Memory B cell (primary cell): ENCODE data around the gene PER3.
"Not testable (repeated sequence)": the region's sequence is repeated elsewhere in the genome, so short reads cannot be mapped to it uniquely, and the experiment has no call there.

Experiments
- ATAC-seq: fragments of 150-1000 bp; cut with Tn5 transposase; 2 replicates; pipeline ENCODE4 v1.10.0; 2021; ENCODE audit warnings: low read depth, mild to moderate bottlenecking, moderate library complexity
- DNase-seq, 2 donors: peaks; one replicate each; pipeline ENCODE4 v3.0.0; 2022; ENCODE audit warnings: low spot score in 2 of 2
- H3K27ac Mint-ChIP-seq: one replicate; pipeline ENCODE4 v1.8.0; 2022; ENCODE audit warnings: mild to moderate bottlenecking, moderate library complexity, mixed read lengths
- H3K27me3 Mint-ChIP-seq: one replicate; pipeline ENCODE4 v1.8.0; 2022; ENCODE audit warnings: mixed read lengths
- H3K36me3 Mint-ChIP-seq: one replicate; pipeline ENCODE4 v1.8.0; 2022; ENCODE audit warnings: mild to moderate bottlenecking, mixed read lengths
- H3K4me1 Mint-ChIP-seq: one replicate; pipeline ENCODE4 v1.8.0; 2022; ENCODE audit warnings: mixed read lengths
- H3K4me3 Mint-ChIP-seq: one replicate; pipeline ENCODE4 v1.8.0; 2022; ENCODE audit warnings: mild to moderate bottlenecking, moderate library complexity, mixed read lengths
- H3K9me3 Mint-ChIP-seq: one replicate; pipeline ENCODE4 v1.8.0; 2022; ENCODE audit warnings: mixed read lengths

PER3 gene

DNA sequence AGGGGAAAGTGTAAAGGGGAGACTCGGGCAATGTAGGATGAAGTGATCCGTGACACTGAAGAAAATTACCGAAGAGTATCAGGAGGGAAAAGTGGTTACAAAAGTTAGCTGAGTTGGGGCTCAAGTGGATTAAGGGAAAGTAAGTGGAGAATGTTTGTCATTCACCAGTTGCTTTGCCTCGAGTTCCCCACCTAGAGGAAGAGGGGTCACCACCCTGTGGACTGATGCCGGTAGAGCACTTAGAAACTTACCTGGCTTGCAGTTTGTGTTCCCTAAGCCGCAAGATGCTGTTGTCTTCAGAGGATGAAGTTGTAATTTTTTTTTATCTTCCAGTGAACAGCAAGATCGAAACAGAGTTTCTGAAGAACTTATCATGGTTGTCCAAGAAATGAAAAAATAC is 1.0 kb downstream of the PER3 start:
- H3K4me3 Mint-ChIP-seq = no peak overlapping the region
- DNase-seq = no peak
- H3K27ac Mint-ChIP-seq = no peak overlapping the region
- peaks cover 15% of the 10 kb centered on the region for H3K4me1 Mint-ChIP-seq
- no peak for ATAC-seq
- peaks cover 4% of the 10 kb centered on the region for H3K9me3 Mint-ChIP-seq
- peaks cover 12% of the 10 kb centered on the region for H3K36me3 Mint-ChIP-seq
- H3K27me3 Mint-ChIP-seq = no peaks in the 10 kb centered on the region

- Mint-ChIP-seq H3K27me3 (no peaks in the 10 kb centered on the region), H3K9me3 (peaks cover 9% of the 10 kb centered on the region)
Observed at GRCh38 chr1:7786795-7787194, 2.7 kb downstream of the PER3 start.

GRCh38 chr1:7789828-7790227 is 5.7 kb downstream of the PER3 start:
- ATAC-seq (no peak), DNase-seq (no peak)
- Mint-ChIP-seq H3K27me3 (no peaks in the 10 kb centered on the region), H3K4me1 (peaks cover 3% of the 10 kb centered on the region), H3K4me3 (no peak overlapping the region), H3K36me3 (peaks cover 28% of the 10 kb centered on the region), H3K9me3 (peaks cover 11% of the 10 kb centered on the region), H3K27ac (no peak overlapping the region)

More at GRCh38 chr1:7786795-7787194, 2.7 kb downstream of the PER3 start:
- peaks cover 20% of the 10 kb centered on the region for H3K36me3 Mint-ChIP-seq
- H3K4me3 Mint-ChIP-seq = no peak overlapping the region
- H3K27ac Mint-ChIP-seq = no peak overlapping the region
- ATAC-seq (no peak), DNase-seq (no peak)
- peaks cover 12% of the 10 kb centered on the region for H3K4me1 Mint-ChIP-seq

- H3K4me1 Mint-ChIP-seq, H3K4me3 Mint-ChIP-seq, H3K27me3 Mint-ChIP-seq, H3K27ac Mint-ChIP-seq, ATAC-seq, DNase-seq: not testable (repeated sequence)
- Mint-ChIP-seq H3K36me3 (peaks cover 28% of the 10 kb centered on the region), H3K9me3 (peaks cover 11% of the 10 kb centered on the region)
Observed at GRCh38 chr1:7791027-7791426, 6.9 kb downstream of the PER3 start.

DNA sequence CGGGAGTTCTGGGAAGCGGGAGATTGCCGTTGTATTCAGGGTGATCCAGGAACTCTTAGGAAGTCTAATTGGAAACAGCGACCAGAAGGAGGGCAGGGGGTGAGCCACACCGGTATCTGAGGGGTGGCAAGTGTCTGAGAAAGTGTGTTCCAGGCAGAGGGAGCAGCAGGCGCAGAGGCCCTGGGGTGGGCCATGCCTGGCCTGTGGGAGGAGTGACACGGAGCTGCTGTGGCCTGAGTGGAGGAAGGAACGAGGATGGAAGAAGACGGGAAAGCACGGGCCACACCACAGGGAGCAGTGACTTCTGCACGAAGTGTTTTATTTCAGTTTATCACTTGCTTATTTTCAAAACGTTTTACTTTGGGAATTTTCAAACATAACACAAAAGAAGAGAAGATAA is 11.3 kb downstream of the PER3 start:
- Mint-ChIP-seq H3K27ac (no peak overlapping the region), H3K4me3 (no peak overlapping the region), H3K9me3 (peaks cover 6% of the 10 kb centered on the region), H3K4me1 (no peaks in the 10 kb centered on the region), H3K27me3 (no peaks in the 10 kb centered on the region), H3K36me3 (peaks cover 18% of the 10 kb centered on the region)
- DNase-seq (no peak), ATAC-seq (no peak)

- Mint-ChIP-seq H3K27ac (no peak overlapping the region), H3K4me3 (no peak overlapping the region), H3K27me3 (no peaks in the 10 kb centered on the region), H3K36me3 (peaks cover 6% of the 10 kb centered on the region), H3K4me1 (no peaks in the 10 kb centered on the region), H3K9me3 (no peaks in the 10 kb centered on the region)
- ATAC-seq (no peak), DNase-seq (no peak)
Observed at GRCh38 chr1:7805460-7805859, 21.4 kb downstream of the PER3 start.

DNA sequence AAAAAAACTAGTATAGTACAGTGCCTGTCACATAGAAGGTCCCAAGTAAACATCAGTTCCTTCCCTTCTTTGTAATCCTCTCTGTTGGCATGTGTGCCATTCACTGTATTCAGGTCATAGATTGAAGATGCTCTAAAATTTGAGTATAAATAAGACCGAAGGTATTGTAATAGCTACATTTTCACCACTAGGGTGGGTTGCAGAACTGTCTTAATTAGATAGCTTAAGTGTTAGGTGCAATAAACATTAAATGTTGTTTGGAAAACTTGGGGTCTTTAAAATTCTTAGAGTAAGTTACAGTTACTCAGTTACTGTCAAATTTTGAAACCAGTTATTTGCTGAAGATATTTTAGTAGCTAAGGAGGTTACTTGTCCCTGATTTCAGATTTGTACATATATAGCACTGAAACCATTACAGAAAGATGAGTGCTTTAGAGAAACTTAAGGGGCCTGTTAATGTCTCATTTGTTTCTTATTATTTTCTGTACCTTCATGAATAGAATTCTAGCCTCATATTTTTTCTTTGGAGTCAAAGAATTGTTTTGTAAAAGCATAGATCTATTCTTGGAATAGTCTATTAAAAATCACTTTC is 24.3 kb downstream of the PER3 start:
- peaks cover 13% of the 10 kb centered on the region for H3K36me3 Mint-ChIP-seq
- DNase-seq (no peak), ATAC-seq (no peak)
- no peaks in the 10 kb centered on the region for H3K4me1 Mint-ChIP-seq
- H3K27me3 Mint-ChIP-seq = no peaks in the 10 kb centered on the region
- H3K27ac Mint-ChIP-seq = no peak overlapping the region
- H3K4me3 Mint-ChIP-seq = no peak overlapping the region
- H3K9me3 Mint-ChIP-seq = peaks cover 5% of the 10 kb centered on the region

DNA sequence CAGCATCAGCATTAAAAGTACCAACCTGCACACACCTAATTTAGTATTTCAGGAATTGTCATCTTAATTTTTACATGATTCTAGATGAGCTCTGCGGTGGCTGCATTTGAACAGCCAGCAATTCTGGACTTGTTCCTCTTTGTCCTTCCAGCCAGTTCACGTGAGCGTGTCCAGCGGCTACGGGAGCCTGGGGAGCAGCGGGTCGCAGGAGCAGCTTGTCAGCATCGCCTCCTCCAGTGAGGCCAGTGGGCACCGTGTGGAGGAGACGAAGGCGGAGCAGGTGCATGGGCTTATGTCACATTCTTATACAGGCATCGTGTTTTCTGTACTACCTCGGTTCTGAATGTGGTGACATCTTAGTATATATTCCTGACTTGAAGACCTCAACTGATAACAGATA is 25.7 kb downstream of the PER3 start:
- peaks cover 22% of the 10 kb centered on the region for H3K36me3 Mint-ChIP-seq

DNA sequence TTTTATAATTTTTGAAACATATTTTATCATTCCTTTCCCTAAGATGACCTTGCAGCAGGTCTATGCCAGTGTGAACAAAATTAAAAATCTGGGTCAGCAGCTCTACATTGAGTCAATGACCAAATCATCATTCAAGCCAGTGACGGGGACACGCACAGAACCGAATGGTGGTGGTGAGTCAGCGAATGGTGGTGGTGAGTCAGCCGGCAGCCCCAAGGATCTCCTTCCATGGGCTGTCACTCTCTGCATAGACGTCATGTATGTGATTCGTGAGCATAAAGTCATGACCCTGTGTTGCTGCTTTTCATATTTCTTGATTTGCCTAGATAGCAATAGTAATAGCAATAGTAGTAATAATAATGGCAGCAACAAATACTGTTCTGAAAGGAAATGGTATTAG is 26.3 kb downstream of the PER3 start:
- Mint-ChIP-seq H3K36me3 (peaks cover 20% of the 10 kb centered on the region), H3K27me3 (no peaks in the 10 kb centered on the region)
- no peak for ATAC-seq

More for the DNA sequence above, 25.7 kb downstream of the PER3 start:
- Mint-ChIP-seq H3K9me3 (peaks cover 14% of the 10 kb centered on the region), H3K27me3 (no peaks in the 10 kb centered on the region), H3K4me3 (no peak overlapping the region), H3K4me1 (no peaks in the 10 kb centered on the region), H3K27ac (no peak overlapping the region)
- ATAC-seq (no peak), DNase-seq (no peak)

GRCh38 chr1:7811476-7811875 is 27.4 kb downstream of the PER3 start:
- H3K4me1 Mint-ChIP-seq = no peaks in the 10 kb centered on the region
- H3K27me3 Mint-ChIP-seq = no peaks in the 10 kb centered on the region
- H3K9me3 Mint-ChIP-seq = peaks cover 14% of the 10 kb centered on the region
- no peak for ATAC-seq
- no peak overlapping the region for H3K27ac Mint-ChIP-seq
- DNase-seq = no peak
- no peak overlapping the region for H3K4me3 Mint-ChIP-seq
- H3K36me3 Mint-ChIP-seq = peaks cover 20% of the 10 kb centered on the region

More for the DNA sequence above, 26.3 kb downstream of the PER3 start:
- no peaks in the 10 kb centered on the region for H3K4me1 Mint-ChIP-seq
- peaks cover 14% of the 10 kb centered on the region for H3K9me3 Mint-ChIP-seq
- DNase-seq = no peak
- H3K4me3 Mint-ChIP-seq = no peak overlapping the region
- H3K27ac Mint-ChIP-seq = no peak overlapping the region

GRCh38 chr1:7813677-7814373 is 29.7 kb downstream of the PER3 start:
- Mint-ChIP-seq H3K27ac (no peak overlapping the region), H3K4me1 (no peaks in the 10 kb centered on the region), H3K4me3 (no peak overlapping the region), H3K36me3 (peaks cover 20% of the 10 kb centered on the region), H3K27me3 (no peaks in the 10 kb centered on the region), H3K9me3 (peaks cover 14% of the 10 kb centered on the region)
- ATAC-seq (no peak), DNase-seq (no peak)

DNA sequence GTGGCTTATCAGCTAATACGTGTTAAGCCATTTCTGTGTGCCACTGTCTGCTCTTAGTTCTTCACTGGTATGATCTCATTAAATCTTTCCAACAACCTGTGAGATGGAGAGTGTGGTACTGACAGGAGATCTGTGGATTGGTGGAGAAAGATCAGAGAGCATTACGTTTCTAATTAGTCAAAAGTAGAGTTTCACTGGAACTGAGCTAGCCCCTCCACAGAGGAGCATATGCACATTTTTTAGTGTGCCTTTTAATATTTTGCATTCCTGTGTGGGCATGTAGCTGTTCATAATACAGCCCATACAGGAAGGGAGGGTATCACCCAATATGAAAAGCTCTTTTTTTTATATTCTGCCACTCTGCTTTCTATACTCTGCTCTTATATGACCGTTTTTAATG is 37.2 kb downstream of the PER3 start:
- H3K9me3 Mint-ChIP-seq = no peaks in the 10 kb centered on the region
- H3K36me3 Mint-ChIP-seq = peaks cover 9% of the 10 kb centered on the region
- no peak for DNase-seq

DNA sequence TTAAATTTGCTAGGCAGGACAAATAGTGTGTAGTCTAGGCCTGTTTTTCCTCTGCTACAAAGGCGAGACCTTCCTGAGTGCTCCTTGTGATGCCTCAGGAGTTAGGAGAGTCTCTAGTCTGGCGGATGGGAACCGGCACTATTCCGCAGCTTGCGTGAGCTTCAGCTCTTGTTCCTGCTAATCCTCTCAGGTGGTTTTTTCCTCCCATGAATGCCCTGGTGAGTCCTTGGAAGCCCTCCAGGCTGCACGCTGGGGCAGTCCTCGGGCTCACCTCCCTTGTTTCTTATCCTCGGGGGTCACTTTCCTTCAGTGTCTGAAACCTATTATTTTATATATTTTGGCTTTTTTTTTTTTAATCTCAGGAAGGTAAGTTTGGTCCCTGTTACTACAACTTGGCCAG is 40.6 kb downstream of the PER3 start:
- no peaks in the 10 kb centered on the region for H3K27me3 Mint-ChIP-seq
- no peaks in the 10 kb centered on the region for H3K9me3 Mint-ChIP-seq
- no peak overlapping the region for H3K4me3 Mint-ChIP-seq
- DNase-seq (no peak), ATAC-seq (no peak)
- peaks cover 12% of the 10 kb centered on the region for H3K36me3 Mint-ChIP-seq
- H3K4me1 Mint-ChIP-seq = peaks cover 5% of the 10 kb centered on the region
- H3K27ac Mint-ChIP-seq = no peak overlapping the region

More for the DNA sequence above, 37.2 kb downstream of the PER3 start:
- Mint-ChIP-seq H3K4me1 (peaks cover 4% of the 10 kb centered on the region), H3K27me3 (no peaks in the 10 kb centered on the region), H3K27ac (no peak overlapping the region), H3K4me3 (no peak overlapping the region)
- ATAC-seq = no peak

DNA sequence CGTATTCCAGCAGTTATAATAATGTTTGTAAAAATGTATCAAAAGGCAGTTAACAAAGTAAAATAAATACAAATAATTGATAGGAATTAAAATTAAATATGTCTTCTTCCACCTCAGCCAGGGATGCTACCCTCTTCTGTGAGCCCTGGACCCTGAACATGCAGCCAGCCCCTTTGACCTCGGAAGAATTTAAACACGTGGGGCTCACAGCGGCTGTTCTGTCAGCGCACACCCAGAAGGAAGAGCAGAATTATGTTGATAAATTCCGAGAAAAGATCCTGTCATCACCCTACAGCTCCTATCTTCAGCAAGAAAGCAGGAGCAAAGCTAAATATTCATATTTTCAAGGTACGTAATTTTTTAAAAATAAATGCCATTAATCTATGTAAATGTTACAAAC is 42.3 kb downstream of the PER3 start:
- no peak for DNase-seq
- no peak overlapping the region for H3K27ac Mint-ChIP-seq
- H3K36me3 Mint-ChIP-seq = peaks cover 9% of the 10 kb centered on the region
- peaks cover 9% of the 10 kb centered on the region for H3K4me1 Mint-ChIP-seq
- no peaks in the 10 kb centered on the region for H3K27me3 Mint-ChIP-seq
- no peak for ATAC-seq
- no peaks in the 10 kb centered on the region for H3K9me3 Mint-ChIP-seq
- peak overlapping the region; percentile 89 for H3K4me3 Mint-ChIP-seq
